Iris pigment epithelial cell (primary cell): Measurements from ENCODE around the gene UBE2L6.

Experiments used
- DNase-seq: peaks from one replicate; pipeline ENCODE4 v3.0.0-alpha.2; 2011; ENCODE audit warnings: low read depth

UBE2L6 gene

DNA sequence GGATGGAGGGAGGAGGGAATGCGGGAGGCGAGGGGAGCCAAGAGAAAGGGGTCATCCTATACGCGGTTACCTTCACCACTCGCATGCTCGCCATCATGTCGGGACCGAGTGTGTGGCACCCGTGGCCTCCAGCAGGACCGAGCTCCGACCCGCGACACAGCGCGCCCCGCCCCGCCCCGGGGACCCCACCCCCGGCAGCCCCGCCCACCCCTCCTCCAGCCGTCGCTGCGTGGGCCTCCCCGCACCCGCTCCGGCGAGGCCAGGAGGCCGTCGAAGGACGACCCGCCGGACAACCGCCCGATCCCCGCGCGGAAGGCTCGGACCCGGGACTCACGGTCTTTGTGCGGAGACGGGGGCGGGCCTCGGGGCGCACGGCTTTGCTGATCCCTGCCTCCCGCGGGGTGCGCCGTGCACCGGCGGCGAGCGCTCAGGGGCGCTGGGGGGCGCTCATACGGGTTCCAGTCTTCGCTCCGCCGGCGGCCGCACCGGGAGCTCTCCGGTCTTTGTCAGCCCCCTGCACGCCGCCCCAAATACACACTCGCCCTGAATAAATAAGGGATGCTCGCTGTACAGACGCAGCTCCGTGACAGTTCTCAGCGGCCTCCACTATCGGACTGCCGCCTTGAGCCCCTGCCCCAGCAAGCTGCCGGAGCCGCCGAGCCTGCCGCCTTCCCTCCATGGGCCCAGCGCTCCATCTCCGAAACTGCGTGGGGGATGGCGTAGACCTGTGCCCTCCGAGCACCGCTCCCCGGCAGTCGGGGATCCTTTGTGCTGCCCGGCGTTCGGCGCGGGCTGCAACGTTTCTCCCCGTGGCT is at the start of gene UBE2L6:
UBE2L6 (minus strand) TSS at position 158 of the 815 bp plus-strand sequence; CDS start at position 97, 61 bp downstream.
- DNase-seq: peak; percentile 43

- no peak for DNase-seq
Observed at GRCh38 chr11:57616595-57616994, 49.1 kb upstream of the UBE2L6 start.

GRCh38 chr11:57615308-57615707 is 47.8 kb upstream of the UBE2L6 start:
- no peak for DNase-seq

DNA sequence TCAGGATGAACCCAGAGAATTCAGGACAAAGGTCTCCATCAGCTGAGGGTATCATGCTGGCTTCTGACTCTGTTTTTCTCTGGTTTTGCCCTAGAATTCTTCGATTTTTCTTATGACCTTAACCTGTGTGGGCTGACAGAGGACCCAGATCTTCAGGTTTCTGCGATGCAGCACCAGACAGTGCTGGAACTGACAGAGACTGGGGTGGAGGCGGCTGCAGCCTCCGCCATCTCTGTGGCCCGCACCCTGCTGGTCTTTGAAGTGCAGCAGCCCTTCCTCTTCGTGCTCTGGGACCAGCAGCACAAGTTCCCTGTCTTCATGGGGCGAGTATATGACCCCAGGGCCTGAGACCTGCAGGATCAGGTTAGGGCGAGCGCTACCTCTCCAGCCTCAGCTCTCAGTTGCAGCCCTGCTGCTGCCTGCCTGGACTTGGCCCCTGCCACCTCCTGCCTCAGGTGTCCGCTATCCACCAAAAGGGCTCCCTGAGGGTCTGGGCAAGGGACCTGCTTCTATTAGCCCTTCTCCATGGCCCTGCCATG is 46.8 kb upstream of the UBE2L6 start:
- no peak for DNase-seq

DNA sequence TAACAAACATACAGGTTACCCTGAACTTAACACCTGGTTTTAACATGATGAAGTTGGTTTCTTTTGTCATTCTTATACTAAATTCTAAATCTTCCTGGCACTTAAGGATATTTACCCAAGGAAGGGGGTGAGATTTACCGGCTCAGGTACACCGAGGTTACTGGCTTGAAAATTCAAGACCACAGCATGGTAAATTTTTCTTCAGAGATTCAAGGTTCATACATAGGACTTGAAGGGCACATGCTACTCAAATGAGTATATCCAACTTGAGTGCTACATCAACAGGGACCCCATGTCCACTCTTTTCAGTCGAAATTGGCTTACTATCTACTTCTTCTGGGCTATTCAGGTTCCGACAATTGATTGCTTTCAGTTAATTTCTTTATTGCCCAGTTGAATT is 42.7 kb upstream of the UBE2L6 start:
- DNase-seq: no peak

DNA sequence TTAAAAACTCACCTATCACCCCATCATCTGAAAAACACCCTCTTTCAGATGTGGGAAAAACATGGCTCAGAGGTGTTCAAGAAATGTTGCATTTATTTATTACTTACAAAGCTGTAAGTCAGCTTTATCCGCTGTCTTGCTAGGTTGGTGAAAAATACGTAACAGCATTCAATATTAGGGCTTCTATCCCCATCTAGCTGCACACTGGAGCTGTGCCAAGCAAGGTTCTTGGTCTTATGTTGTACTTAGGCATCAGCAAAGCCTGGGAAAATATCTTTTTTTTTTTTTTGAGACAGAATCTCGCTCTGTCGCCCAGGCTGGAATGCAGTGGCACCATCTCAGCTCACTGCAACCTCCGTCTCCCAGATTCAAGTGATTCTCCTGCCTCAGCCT is 37.6 kb upstream of the UBE2L6 start:
- no peak for DNase-seq

GRCh38 chr11:57604296-57605027 is 37.0 kb upstream of the UBE2L6 start:
- no peak for DNase-seq

DNA sequence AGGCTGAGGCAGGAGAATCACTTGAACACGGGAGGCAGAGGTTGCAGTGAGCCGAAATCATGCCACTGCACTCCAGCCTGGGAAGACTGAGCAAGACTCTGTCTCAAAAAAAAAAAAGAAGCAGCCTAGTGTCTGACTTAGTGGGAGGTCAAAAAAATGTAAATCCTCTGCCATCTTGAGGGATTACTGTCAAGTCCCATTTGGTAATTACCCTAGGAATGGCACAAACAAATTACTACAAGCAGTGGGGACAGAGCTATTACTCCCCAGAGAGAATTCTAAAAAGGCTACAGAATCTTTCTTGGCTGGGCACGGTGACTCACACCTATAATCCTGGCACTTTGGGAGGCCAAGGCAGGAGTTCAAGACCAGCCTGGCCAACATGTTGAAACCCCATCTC is 33.8 kb upstream of the UBE2L6 start:
- DNase-seq: no peak

DNA sequence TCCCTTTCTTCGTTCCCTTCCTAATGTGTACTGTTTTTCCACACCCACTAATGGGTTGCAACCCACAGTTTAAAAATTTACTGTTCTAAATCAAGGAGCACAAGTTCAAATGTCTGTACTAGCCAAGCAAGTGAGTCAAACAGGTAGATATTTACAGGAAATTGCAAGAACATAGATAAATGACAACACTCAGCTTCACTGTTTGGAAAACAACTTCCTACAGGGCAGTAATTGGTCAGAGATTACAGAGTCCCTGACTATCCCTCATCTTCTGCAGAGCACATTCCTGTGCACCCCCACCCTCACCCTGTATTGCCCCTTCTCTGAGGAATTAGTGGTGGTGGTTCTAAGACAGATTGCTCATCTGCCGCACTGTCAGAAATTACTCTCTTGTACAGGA is 31.9 kb upstream of the UBE2L6 start:
- peak; percentile 47 for DNase-seq

DNA sequence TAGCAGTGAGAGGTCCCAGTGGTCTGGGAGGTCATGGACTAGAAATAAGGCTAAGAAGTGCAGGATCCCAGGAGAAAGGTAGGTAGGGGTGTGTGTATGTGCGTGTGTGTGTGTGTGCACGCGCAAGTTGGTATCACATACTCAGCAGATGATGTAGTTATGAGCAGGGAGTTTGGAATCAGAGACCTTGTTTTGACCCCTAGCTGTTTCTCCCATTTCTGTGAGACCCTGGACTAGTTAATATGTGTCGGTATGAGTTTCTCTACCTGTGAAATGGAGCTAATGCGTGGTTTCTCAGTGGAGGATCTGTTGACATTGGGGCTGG is 31.3 kb upstream of the UBE2L6 start:
- DNase-seq: peak; percentile 78

- peak; percentile 60 for DNase-seq
Observed at GRCh38 chr11:57597916-57598830, 30.7 kb upstream of the UBE2L6 start.

DNA sequence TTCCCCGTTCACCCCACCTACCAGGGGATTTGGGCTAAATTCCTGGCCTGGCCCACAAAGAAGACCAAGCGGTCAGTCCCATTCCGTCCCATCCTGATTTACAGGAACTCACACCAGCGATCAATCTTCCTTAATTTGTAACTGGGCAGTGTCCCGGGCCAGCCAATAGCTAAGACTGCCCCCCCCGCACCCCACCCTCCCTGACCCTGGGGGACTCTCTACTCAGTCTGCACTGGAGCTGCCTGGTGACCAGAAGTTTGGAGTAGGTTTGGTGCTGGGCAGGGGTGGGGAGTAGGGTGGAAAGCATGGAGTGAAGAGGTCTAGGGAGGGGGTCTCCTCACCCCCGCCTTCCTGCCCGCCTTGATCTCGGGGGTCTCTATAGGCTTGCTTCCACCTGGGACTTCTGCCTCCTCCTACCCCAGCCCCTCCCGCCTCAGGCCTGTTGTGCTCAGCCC is 30.0 kb upstream of the UBE2L6 start, which contains the start of gene SERPING1:
SERPING1 (plus strand) TSS at position 225 of the 455 bp plus-strand sequence. CDS start 586 bp downstream, outside the sequence.
- DNase-seq: peak; percentile 34

DNA sequence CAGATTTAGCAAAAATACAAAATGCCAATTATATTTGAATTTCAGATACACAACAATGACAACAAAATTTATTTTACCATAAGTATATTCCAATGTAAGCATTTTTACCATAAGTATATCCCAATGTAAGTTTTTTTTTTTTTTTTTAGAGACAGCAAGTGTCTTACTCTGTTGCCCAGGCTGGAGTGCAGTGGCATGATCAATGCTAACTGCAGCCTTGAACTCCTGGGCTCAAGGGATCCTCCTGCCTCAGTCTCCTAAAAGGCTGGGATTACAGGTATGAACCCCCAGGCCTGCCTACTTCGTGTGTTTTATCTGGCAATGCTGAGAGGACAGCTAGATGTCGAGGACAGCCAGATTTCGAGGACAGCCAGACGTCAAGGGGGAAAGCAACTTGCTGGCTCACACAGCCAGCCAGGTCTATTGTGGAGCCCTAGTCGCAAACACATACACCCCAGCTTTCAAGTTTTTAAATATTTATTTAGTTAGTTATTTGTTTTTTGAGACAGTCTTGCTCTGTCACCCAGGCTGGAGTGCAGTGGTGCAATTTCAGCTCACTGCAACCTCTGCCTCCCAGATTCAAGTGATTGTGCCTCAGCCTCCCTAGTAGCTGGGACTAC is 28.9 kb upstream of the UBE2L6 start:
- no peak for DNase-seq

DNA sequence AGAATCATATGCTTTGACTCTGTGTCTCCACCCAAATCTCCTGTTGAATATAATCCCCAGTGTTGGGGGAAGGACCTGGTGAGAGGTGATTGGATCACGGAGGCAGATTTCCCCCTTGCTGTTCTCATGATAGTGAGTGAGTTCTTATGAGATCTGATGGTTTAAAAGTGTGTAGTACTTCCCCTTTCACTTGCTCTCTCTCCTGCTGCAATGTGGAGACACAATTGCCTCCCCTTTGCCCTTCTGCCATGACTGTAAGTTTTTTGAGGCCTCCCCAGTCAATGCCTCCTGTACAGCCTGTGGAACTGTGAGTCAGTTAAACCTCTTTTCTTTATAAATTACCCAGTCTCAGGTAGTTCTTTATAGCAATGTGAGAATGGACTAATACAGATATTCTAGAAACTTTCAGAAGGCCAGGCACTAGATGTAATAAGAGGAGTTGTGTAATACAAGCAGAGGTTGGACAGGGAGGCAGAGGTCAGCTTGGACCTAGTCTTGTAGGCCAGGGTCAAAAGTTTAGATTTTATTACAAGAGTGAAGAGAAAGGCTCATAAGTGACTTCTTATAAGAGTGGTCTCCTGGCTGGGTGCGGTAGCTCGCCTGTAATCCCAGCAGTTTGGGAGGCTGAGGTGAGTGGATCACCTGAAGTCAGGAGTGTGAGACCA is 20.7 kb upstream of the UBE2L6 start:
- DNase-seq: no peak

- no peak for DNase-seq
Observed at GRCh38 chr11:57586711-57587245, 19.3 kb upstream of the UBE2L6 start.

- DNase-seq: no peak
Observed at GRCh38 chr11:57585301-57585700, 17.8 kb upstream of the UBE2L6 start.

DNA sequence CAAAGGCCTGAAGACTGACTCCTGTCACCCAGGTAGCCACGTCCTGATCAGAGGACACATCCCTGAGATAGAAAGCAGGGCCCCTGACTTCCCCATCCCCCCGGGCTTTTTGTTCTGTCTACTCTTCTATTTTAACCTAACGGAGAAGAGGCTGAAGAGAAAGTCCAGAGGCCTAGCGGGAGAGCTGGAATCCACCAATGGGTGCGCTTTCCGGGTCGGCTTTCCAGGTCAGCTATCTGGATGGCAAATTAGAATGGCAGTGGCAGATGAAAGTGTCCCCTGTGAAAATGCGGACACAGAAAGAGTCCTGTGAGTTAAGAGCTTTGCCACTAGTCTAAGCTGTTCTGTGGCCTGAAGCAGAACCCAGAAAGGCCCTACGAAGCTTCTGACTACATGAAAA is 16.9 kb upstream of the UBE2L6 start:
- no peak for DNase-seq

- DNase-seq: no peak
Observed at GRCh38 chr11:57574061-57574460, 6.6 kb upstream of the UBE2L6 start.

GRCh38 chr11:57571606-57572005 is 4.1 kb upstream of the UBE2L6 start:
- no peak for DNase-seq

DNA sequence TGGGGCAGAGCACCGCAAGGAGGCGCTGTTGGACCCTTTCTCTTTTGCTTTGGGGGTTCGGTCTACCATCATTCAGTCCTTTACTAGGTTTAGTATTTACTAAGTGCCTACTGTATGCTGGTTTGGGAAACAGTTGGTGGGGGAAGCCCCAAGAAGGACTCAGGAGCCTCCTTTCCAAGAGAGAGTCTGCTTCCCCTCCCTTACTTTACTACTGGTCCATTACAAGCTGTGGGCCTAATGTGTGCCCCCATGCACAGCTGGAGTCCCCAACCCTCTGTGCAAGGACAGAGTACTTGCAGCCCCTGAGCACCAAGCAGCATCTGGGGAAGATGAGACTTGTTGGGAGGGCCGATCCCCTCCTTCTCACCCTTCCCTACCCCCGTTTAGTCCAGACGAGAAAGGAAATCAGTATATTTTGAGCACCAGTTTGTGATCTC is 876 bp upstream of the UBE2L6 start:
- peak; percentile 76 for DNase-seq
